ENCODE measurements around the gene C12orf42.
"Not testable (repeated sequence)": the region's sequence is repeated elsewhere in the genome, so short reads cannot be mapped to it uniquely, and the experiment has no call there.

Gene C12orf42

DNA sequence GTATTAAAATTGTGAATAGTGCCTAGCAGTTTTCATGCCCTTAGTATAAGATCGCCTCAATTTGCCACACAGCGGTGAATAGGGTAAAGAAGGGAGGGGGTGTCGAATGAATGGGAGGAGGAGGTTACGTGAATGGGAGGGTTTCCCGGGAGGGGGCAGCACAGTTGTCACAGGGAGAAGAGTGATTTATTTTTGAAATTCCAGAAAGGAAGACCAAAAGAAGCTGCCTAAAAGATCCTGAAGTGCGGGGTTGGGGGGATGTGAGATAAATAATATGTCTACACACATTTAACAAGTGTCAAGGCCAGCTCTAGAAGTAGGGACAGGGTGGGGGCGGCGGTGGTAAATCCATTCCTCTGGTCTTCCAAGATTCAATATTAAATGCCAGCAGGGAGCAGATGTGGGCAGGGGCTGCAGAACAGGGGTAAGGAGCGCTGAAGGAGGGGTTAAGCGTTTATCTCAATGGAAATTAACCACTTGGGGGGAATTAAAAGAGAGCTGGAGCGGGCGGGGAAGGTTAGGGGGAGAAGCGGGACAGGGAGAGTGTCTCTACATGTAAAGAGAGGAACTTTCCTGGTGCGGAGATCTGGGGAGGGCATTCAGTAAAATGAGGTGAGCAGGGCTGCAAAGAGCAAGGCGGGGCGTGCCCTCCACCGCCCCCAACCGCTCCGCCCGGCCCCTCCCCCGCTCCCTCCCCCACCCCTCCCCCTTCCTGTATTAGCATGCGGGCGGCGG is 867 bp downstream of the C12orf42 start:
- no peak for DNase-seq (ENCODE audit: low read depth)

GRCh38 chr12:103494051-103494733 is 1.6 kb downstream of the C12orf42 start:
- DNase-seq (ENCODE audit: low read depth), result no peak

DNA sequence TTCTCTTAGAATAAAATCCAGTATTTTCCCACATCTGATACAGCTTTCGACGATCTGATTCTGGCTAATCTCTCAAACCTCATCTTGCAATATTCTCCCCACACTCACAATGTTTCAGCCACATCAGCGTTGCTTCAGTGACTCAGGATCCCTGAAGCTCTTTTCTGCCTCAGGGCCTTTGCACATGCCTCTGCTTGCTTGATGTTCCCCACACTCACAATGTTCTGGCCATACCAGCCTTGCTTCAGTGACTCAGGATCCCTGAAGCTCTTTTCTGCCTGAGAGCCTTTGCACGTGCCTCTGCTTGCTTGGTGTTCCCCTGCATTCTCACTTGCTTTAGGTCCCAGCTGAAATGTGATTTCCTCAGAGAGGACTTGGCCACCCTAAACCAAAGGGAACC is 2.6 kb downstream of the C12orf42 start:
- no peak for DNase-seq (ENCODE audit: low read depth)

- DNase-seq (ENCODE audit: low read depth), result no peak
These were observed 13.4 kb downstream of the C12orf42 start for GRCh38 chr12:103482365-103482764.

- DNase-seq (ENCODE audit: low read depth), result no peak
These were observed 20.7 kb downstream of the C12orf42 start for GRCh38 chr12:103475073-103475472.

DNA sequence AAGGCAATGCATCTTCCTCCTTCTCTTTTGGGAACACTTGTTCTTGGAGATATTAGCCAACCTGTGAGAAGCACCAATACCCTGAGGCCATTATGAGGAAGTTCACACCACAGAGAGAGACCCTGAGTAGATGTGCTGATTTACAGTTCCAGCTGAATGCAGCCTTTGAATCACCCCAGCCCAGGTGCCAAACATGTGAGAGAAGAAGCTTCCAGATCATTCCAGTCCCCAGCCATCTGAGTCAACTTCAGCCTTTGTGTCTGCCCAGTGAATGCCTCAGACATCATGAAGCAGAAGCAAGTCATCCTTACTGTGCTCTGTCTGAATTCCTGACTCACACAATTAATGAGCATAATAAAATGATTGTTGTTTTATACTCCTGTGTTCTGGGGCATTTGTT is 25.1 kb downstream of the C12orf42 start:
- no peak for DNase-seq (ENCODE audit: low read depth)

- no peak for DNase-seq (ENCODE audit: low read depth)
These were observed 26.0 kb downstream of the C12orf42 start for GRCh38 chr12:103469719-103470118.

GRCh38 chr12:103468837-103469236 is 26.9 kb downstream of the C12orf42 start:
- DNase-seq (ENCODE audit: low read depth), result no peak

DNA sequence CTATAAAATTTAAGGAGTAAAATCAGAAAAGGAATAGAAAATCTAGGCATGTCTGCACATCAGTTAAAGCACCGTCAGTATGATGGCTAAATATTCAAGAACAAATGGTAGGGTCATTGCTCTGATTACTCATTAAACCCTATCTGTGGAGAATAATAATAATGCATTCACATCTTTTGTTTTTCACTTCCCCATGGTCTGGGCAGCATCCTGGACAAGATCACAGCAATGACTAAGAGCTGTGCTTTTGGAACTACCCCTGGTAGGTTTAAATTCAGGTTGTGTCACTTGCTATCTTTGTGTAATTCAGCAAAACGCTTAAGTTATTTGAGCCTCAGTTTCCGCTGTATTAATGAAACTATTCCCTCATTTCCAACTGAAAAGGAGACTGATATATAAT is 33.1 kb downstream of the C12orf42 start:
- DNase-seq (ENCODE audit: low read depth), result no peak

- no peak for DNase-seq (ENCODE audit: low read depth)
These were observed 38.3 kb downstream of the C12orf42 start for GRCh38 chr12:103457471-103457870.

GRCh38 chr12:103456006-103456405 is 39.8 kb downstream of the C12orf42 start:
- no peak for DNase-seq (ENCODE audit: low read depth)

DNA sequence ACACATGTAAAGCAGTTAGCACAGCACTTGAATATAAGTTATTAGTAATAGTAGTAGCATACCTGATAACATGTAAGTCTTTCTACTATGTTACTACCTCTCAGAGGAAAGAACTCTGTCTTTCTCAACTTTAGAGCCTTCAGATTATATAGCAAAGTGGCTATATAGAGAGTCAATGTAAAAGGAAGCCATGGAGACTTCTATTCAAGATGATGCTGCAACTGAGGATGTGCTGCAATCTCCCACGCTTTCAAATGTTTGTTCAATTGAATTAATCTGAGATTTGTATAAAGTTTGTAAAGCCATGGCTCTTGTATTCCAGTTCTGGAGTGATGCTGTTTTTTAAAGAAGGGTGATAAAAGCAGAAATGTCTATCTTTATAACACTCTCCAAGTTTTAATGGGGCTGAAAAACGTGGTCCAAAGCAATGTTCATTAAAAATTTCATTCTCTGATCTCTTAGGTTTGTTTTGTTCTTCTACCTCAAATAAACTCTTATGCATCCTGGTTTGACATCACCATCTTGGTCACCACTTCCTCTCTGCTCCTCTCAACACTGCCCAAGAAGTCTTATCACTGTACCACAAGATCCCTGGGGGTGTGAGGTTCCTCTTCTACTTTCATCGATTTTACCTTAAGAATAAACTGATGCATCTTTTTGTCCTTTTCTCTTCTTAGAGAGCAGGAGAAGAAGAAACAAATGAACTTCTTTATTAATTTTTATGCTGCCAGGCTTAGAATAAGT is 40.6 kb downstream of the C12orf42 start:
- DNase-seq (ENCODE audit: low read depth), result no peak

GRCh38 chr12:103444983-103445382 is 50.8 kb downstream of the C12orf42 start:
- DNase-seq (ENCODE audit: low read depth), result no peak

DNA sequence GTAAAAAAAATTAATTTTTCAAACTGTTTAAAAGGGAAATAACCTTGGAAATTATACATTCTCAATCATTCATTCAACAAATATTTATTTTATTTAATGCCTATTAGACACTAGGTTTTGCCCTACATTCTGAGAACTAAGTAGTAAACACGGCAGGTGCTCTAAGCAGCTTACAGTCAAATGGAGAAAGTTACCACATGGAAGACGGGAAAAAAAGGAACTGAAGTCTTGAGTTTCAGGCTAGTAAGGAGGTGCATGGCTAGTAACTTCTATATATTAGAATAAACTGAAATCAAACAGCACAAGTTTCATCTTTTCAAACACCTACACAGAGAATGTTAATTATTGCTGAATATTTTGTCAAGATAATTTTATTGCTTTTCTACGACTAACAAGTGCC is 52.9 kb downstream of the C12orf42 start:
- DNase-seq (ENCODE audit: low read depth), result no peak

DNA sequence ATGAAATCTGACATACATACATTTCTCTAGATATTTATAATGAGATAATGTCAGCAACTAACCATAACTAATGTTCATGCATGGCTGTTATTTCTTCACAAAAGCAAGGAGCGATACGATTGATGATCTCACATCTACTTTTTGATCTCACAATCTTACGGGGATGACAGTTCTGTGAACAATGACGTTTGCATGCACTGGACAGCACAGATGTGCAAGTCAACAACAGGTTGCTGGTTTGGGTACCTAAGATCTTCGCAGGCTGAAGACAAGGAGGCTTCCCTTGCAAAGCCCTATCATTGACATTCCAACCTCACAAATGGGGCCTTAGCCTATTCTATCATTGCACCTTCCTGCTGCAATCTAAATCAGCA is 53.6 kb downstream of the C12orf42 start:
- no peak for DNase-seq (ENCODE audit: low read depth)

DNA sequence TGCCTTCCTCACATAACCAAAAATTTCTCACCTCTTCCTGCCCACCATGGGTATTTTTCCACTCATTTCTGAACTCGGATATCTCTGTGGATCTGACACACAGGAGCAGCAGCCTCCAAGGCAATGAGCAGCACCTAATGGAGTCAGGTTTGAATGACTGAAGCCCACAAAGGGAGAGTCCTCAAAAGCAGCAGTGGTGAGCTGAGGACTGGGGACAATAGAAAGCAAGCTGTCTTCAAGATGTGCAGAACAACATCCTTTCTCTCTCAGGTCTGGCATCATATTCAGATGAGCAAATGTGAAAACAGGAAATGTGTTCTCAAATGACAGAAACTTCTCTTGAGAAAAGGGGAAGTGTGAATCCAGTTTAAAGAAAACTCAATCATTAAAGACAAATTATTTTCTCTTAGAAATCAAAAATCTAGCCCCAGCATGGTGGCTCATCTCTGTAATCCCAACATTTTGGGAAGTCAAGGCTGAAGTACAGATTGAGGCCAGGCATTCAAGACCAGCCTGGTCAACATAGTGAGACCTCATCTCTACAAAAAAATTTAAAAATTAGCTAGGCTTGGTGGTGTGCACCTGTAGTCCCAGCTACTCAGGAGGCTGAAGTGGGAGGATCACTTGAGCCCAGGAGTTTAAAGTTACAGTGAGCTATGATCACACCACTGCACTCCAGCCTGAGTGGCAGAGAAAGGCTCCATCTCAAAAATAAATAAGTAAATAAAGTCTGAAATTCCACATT is 54.2 kb downstream of the C12orf42 start:
- no peak for DNase-seq (ENCODE audit: low read depth)

GRCh38 chr12:103434165-103435105 is 61.3 kb downstream of the C12orf42 start:
- not testable (repeated sequence) for DNase-seq (ENCODE audit: low read depth)

- no peak for DNase-seq (ENCODE audit: low read depth)
These were observed 63.8 kb downstream of the C12orf42 start for GRCh38 chr12:103431950-103432349.

DNA sequence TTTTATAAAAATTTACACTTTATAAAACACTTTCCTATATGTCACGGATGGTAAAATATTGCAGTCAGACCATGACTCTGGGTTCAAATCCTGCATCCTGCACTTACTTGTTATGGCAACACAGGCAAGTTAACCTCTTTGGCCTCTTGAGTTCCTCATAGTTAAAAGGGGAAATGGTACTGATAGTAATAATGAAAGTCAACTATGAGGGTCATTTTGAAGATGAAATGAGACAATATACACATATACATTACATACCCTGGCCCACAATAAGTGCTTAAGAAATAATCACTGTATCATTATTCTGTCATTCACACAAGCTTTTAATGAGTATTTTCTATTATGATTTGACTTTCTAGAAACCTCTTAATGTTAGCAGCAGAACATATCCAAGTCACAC is 64.4 kb downstream of the C12orf42 start:
- no peak for DNase-seq (ENCODE audit: low read depth)

DNA sequence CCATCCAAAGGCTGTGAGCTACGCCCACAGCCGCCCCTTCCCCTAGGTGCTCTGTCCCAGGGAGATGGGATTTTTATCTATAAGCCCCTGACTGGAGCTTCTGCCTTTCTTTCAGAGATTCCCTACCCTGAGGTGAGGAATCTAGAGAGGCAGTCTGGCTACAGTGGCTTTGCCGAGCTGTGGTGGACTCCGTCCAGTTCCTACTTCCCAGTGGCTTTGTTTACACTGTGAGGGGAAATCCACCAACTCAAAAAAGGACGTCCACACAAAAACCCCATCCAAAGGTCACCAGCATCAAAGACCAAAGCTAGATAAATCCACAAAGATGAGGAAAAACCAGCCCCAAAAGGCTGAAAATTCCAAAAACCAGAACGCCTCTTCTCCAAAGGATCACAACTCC is 70.1 kb downstream of the C12orf42 start:
- not testable (repeated sequence) for DNase-seq (ENCODE audit: low read depth)

All from amniotic epithelial cell (primary cell).